Fibroblast of lung (primary cell): Measurements from ENCODE around the gene DOCK4.

Experiments
- EZH2 ChIP-seq: IDR thresholded peaks from 2 replicates; pipeline ENCODE4 v1.5.1; 2012; ENCODE audit warnings: low read length, control low read depth, mild to moderate bottlenecking; ENCODE audit errors: missing control alignments
- TF ChIP-seq, protein P1 (sequence below), 2 donors: IDR thresholded peaks in 1 of 2; conservative IDR thresholded peaks in 1 of 2; 1 replicate in 1 of 2; 2 replicates in 1 of 2; pipeline ENCODE4 v1.5.1; 2011 to 2012; ENCODE audit warnings: low read length in 2 of 2, control low read depth in 1 of 2, inconsistent platforms in 1 of 2, low read depth in 1 of 2, mild to moderate bottlenecking in 1 of 2

GRCh38 chr7:112223310-112223709 is 17.1 kb upstream of the DOCK4 start:
- TF ChIP-seq EZH2: no peak
- TF ChIP-seq, protein P1, sequence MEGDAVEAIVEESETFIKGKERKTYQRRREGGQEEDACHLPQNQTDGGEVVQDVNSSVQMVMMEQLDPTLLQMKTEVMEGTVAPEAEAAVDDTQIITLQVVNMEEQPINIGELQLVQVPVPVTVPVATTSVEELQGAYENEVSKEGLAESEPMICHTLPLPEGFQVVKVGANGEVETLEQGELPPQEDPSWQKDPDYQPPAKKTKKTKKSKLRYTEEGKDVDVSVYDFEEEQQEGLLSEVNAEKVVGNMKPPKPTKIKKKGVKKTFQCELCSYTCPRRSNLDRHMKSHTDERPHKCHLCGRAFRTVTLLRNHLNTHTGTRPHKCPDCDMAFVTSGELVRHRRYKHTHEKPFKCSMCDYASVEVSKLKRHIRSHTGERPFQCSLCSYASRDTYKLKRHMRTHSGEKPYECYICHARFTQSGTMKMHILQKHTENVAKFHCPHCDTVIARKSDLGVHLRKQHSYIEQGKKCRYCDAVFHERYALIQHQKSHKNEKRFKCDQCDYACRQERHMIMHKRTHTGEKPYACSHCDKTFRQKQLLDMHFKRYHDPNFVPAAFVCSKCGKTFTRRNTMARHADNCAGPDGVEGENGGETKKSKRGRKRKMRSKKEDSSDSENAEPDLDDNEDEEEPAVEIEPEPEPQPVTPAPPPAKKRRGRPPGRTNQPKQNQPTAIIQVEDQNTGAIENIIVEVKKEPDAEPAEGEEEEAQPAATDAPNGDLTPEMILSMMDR (conservative IDR thresholded peaks at IDR 0.05 in 1 of 2, IDR thresholded peaks at IDR 0.05 in 1 of 2; ENCODE audit: low read depth in 1 of 2, low read length in 2 of 2): no peak
